Endothelial cell of umbilical vein (primary cell): ENCODE measurements around the gene C2orf15. TPM values are rescaled to one million over a fixed set of nuclear protein-coding genes. Genes with fewer than 3 reads are reported as not detected.
A peak's percentile ranks its signal among the peaks of the same experiment; 100 is the strongest.

ENCODE experiments used
- BruUV-seq: library from RNA; stranded (reverse); fragments of 400-500 nt; replicated peaks from 2 replicates; lab custom pipeline; 2021; lab: Mats Ljungman, UMichigan
- CTCF ChIA-PET: fragments of 300-600, 350-600 bp; sonication (Branson Sonifier 250); formaldehyde crosslinking; loops from one replicate; lab custom pipeline; 2021; ENCODE audit warnings: antibody characterized with exemption, inconsistent platforms; lab: Charles Lee
- POLR2A ChIA-PET: fragments of 300-600, 350-600 bp; sonication (Branson Sonifier 250); formaldehyde crosslinking; loops from one replicate; lab custom pipeline; 2021; ENCODE audit warnings: antibody characterized with exemption, inconsistent platforms; lab: Charles Lee
- DNase-seq: peaks from one replicate; pipeline ENCODE4 v3.0.0-alpha.2; 2011; ENCODE audit warnings: low read depth, low spot score
- FAIRE-seq: peaks from 2 replicates; lab custom pipeline; 2011; peaks lifted over from hg19 to GRCh38; lab: Jason Lieb, UNC
- H2AFZ ChIP-seq: 2 replicates; pipeline ENCODE4 v1.6.0; 2012; ENCODE audit warnings: low read depth, low read length, control low read depth, inconsistent platforms
- H3K27ac ChIP-seq: 2 replicates; pipeline ENCODE4 v1.5.1; 2011; ENCODE audit warnings: low read depth, mild to moderate bottlenecking, control low read depth, low read length, moderate library complexity; ENCODE audit not compliant: insufficient read depth
- H3K27me3 ChIP-seq, 2 experiments: 2 replicates each; pipeline versions ENCODE4 v1.6.0 to v1.6.1; 2011; ENCODE audit warnings: low read length in 2 of 2, mixed read lengths in 1 of 2; ENCODE audit not compliant: control insufficient read depth in 2 of 2, insufficient read depth in 2 of 2
- H3K36me3 ChIP-seq, 2 experiments: 2 replicates in 1 of 2; 3 replicates in 1 of 2; pipeline ENCODE4 v1.5.1; 2011; ENCODE audit warnings: low read length in 2 of 2, mild to moderate bottlenecking in 1 of 2, moderate library complexity in 1 of 2; ENCODE audit not compliant: control insufficient read depth in 2 of 2, insufficient read depth in 2 of 2; ENCODE audit errors: extremely low read depth in 1 of 2
- H3K4me1 ChIP-seq: 3 replicates; pipeline ENCODE4 v1.5.1; 2011; ENCODE audit warnings: mild to moderate bottlenecking, low read length; ENCODE audit not compliant: control insufficient read depth, insufficient read depth; ENCODE audit errors: extremely low read depth
- H3K4me2 ChIP-seq: 2 replicates; pipeline ENCODE4 v1.6.1; 2011; ENCODE audit warnings: low read length, control low read depth, mixed read lengths; ENCODE audit not compliant: insufficient read depth
- H3K4me3 ChIP-seq, 3 experiments: fragments of 200-600 bp in 1 of 3; sonication (generic), shearing (Covaris generic) in 1 of 3; replicated peaks in 1 of 3; 2 replicates each; pipeline ENCODE4 v1.5.1; 2011 to 2016; ENCODE audit warnings: control low read depth in 3 of 3, low read length in 3 of 3, mild to moderate bottlenecking in 2 of 3, inconsistent platforms in 1 of 3, low read depth in 1 of 3, moderate library complexity in 1 of 3; ENCODE audit not compliant: insufficient read depth in 1 of 3
- H3K79me2 ChIP-seq: 2 replicates; pipeline ENCODE4 v1.6.0; 2012; ENCODE audit warnings: low read length, inconsistent platforms; ENCODE audit not compliant: control insufficient read depth, insufficient read depth
- H3K9ac ChIP-seq: replicated peaks from 2 replicates; pipeline ENCODE3; 2011; ENCODE audit warnings: low read length, control low read depth; ENCODE audit not compliant: insufficient read depth; ENCODE audit errors: extremely low read depth
- H3K9me1 ChIP-seq: replicated peaks from 3 replicates; pipeline ENCODE4 v1.6.0; 2011; ENCODE audit warnings: mild to moderate bottlenecking, low read length; ENCODE audit not compliant: control insufficient read depth, insufficient read depth; ENCODE audit errors: extremely low read depth
- H3K9me3 ChIP-seq: replicated peaks from 2 replicates; pipeline ENCODE4 v1.5.1; 2012; ENCODE audit warnings: low read length, inconsistent platforms; ENCODE audit not compliant: control insufficient read depth, insufficient read depth
- H4K20me1 ChIP-seq: replicated peaks from 2 replicates; pipeline ENCODE3; 2011; ENCODE audit warnings: mild to moderate bottlenecking, low read length; ENCODE audit not compliant: control insufficient read depth, insufficient read depth; ENCODE audit errors: extremely low read depth
- CTCF ChIP-seq, 2 donors: IDR thresholded peaks; 1 replicate in 1 of 2; 2 replicates in 1 of 2; pipeline ENCODE4 v1.5.1; 2011; ENCODE audit warnings: low read length in 2 of 2, mild to moderate bottlenecking in 2 of 2, moderate library complexity in 2 of 2, control low read depth in 1 of 2, inconsistent platforms in 1 of 2, low read depth in 1 of 2; ENCODE audit not compliant: insufficient read depth in 1 of 2; ENCODE audit errors: extremely low read depth in 1 of 2
- EZH2 ChIP-seq: IDR thresholded peaks from 2 replicates; pipeline ENCODE4 v1.6.1; 2012; ENCODE audit warnings: borderline replicate concordance, low read depth, mild to moderate bottlenecking, moderate library complexity, low read length, inconsistent platforms; ENCODE audit not compliant: severe bottlenecking
- FOS ChIP-seq: IDR thresholded peaks from 2 replicates; pipeline ENCODE4 v1.6.1; 2011; ENCODE audit warnings: mild to moderate bottlenecking, low read length, moderate library complexity, borderline replicate concordance; ENCODE audit not compliant: insufficient read depth
- GATA2 ChIP-seq: IDR thresholded peaks from 2 replicates; pipeline ENCODE4 v1.7.0; 2011; ENCODE audit warnings: low read depth, mild to moderate bottlenecking, moderate library complexity, mixed read lengths, low read length; ENCODE audit not compliant: insufficient read length, insufficient read depth
- JUN ChIP-seq: IDR thresholded peaks from 2 replicates; pipeline ENCODE4 v1.6.1; 2011; ENCODE audit warnings: borderline replicate concordance, low read depth; ENCODE audit not compliant: insufficient read length, insufficient read depth
- MYC ChIP-seq: IDR thresholded peaks from one replicate; pipeline ENCODE4 v1.6.1; 2011; ENCODE audit warnings: mild to moderate bottlenecking, low read depth, low read length
- POLR2A ChIP-seq: IDR thresholded peaks from 2 replicates; pipeline ENCODE4 v1.6.1; 2012; ENCODE audit warnings: low read depth, mild to moderate bottlenecking, control low read depth, low read length
- POLR2AphosphoS5 ChIP-seq: IDR thresholded peaks from 2 replicates; pipeline ENCODE4 v1.6.1; 2012; ENCODE audit warnings: low read depth, mild to moderate bottlenecking, control low read depth, low read length, moderate library complexity; ENCODE audit not compliant: insufficient read depth
- dilution Hi-C: fragments of 300-500 bp; cut with MboI; formaldehyde crosslinking; loops from one replicate; pipeline ENCODE4 v1.15.0; 2019; ENCODE audit warnings: low sequenced_read_pairs; ENCODE audit not compliant: extremely low pct_ligation_motif_present
- intact Hi-C: fragments of 100-400 bp; cut with micrococcal nuclease; formaldehyde crosslinking; loops from one replicate; pipeline ENCODE4 v1.10.0; 2022
- polyA plus RNA-seq, 4 experiments: library from polyadenylated mRNA; depleted of rRNA in 3 of 4; stranded (reverse) in 3 of 4; unstranded in 1 of 4; fragments of >200 nt; gene quantifications; 2 replicates each; pipeline versions ENCODE4 v1.2.1 to v1.2.3, GENCODE V29; 2011 to 2012; ENCODE audit warnings: missing spikeins in 1 of 4
- total RNA-seq: library from RNA; stranded (reverse); gene quantifications from 2 replicates; pipeline ENCODE4 v1.2.3, GENCODE V29; 2021
- TF ChIP-seq, protein P1 (sequence below): IDR thresholded peaks from 2 replicates; pipeline ENCODE4 v1.6.1; 2011; ENCODE audit not compliant: insufficient read depth, insufficient read length

C2orf15 gene
- total and polyA plus RNA-seq, 2 donors (not counting 3 experiments of a cell fraction or from before 2014, with no cell fraction given), result not detected

- Histone ChIP-seq H3K4me3 (peak overlapping the region; percentile 66 to 79 (median 68)), H3K9me1 (no peaks in the 10 kb centered on the region), H3K27me3 (peaks cover 21 to 31% of the 10 kb centered on the region in 2 experiments), H3K79me2 (no peaks in the 10 kb centered on the region), H3K9ac (peak overlapping the region; percentile 38), H3K27ac (no peak overlapping the region), H3K4me2 (peak overlapping the region; percentile 95), H3K4me1 (peaks cover 7% of the 10 kb centered on the region), H4K20me1 (no peaks in the 10 kb centered on the region), H3K36me3 (no peaks in the 10 kb centered on the region), H2AFZ (peak overlapping the region; percentile 99), H3K9me3 (no peaks in the 10 kb centered on the region)
- no TSS peak for BruUV-seq
- dilution Hi-C loops, result no loop called here
- FAIRE-seq, result no peak
- DNase-seq, result no peak
- ChIA-PET CTCF (interaction anchor here (1.0 to 1.5 kb wide), 5 partner anchors 9 to 491 kb away, joined by 3 to 6 read pairs (median 3); partner anchors contain the start of genes LIPT1 and TSGA10), POLR2A (interaction anchor here (1.2 kb wide), 1 partner anchor 40 kb away, joined by 3 read pairs; the partner anchor contains the start of genes MITD1 and MRPL30)
- TF ChIP-seq EZH2, result peak; percentile 3
- TF ChIP-seq, protein P1, sequence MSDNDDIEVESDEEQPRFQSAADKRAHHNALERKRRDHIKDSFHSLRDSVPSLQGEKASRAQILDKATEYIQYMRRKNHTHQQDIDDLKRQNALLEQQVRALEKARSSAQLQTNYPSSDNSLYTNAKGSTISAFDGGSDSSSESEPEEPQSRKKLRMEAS, result no peak
- peak; percentile 27 for TF ChIP-seq POLR2A
- intact Hi-C loops, result loop anchor here (1.0 kb wide), 2 partner anchors 15 to 41 kb away; partner anchors contain the start of genes MITD1 and MRPL30
These were observed 722 bp upstream of the C2orf15 start for GRCh38 chr2:99140860-99141109.

- TF ChIP-seq, protein P1, result no peak
- TF ChIP-seq POLR2AphosphoS5, result no peak
- TF ChIP-seq JUN, result no peak
- no peak for TF ChIP-seq FOS
- TF ChIP-seq MYC, result no peak
- no peak for TF ChIP-seq GATA2
- no peak for TF ChIP-seq POLR2A
- no peak for TF ChIP-seq EZH2
- TF ChIP-seq CTCF (IDR thresholded peaks at IDR 0.05; ENCODE audit: extremely low read depth in 1 of 2, insufficient read depth in 1 of 2, low read depth in 1 of 2, low read length in 2 of 2), result no peak
- Histone ChIP-seq H3K9me1 (no peaks in the 10 kb centered on the region), H3K27ac (no peak overlapping the region), H3K4me2 (no peak overlapping the region), H4K20me1 (no peaks in the 10 kb centered on the region), H3K4me3 (no peak overlapping the region), H2AFZ (no peak overlapping the region), H3K9me3 (no peaks in the 10 kb centered on the region), H3K9ac (no peak overlapping the region), H3K36me3 (no peaks in the 10 kb centered on the region), H3K4me1 (peaks cover 8% of the 10 kb centered on the region), H3K79me2 (peaks cover 2% of the 10 kb centered on the region), H3K27me3 (peaks cover 0 to under 1% of the 10 kb centered on the region in 2 experiments)
- DNase-seq (no peak), FAIRE-seq (no peak)
- dilution Hi-C loops, result no loop called here
- ChIA-PET POLR2A (no interaction called here), CTCF (interaction anchor here (1.1 kb wide), 1 partner anchor 10 kb away, joined by 3 read pairs; no protein-coding TSS in a partner anchor)
- BruUV-seq, result no TSS peak
- intact Hi-C loops, result no loop called here
These were observed 9.2 kb downstream of the C2orf15 start for GRCh38 chr2:99150706-99151105.
